PC-9 (cell line): ENCODE results near the gene MGAT4A.

Experiments
- CTCF ChIP-seq: fragments of 200-600 bp; sonication (generic); conservative IDR thresholded peaks from 2 replicates; pipeline ENCODE4 v1.6.1; 2017; ENCODE audit warnings: mixed run types, antibody characterized with exemption, mild to moderate bottlenecking, moderate library complexity
- EZH2 ChIP-seq: fragments of 200-600 bp; sonication (generic); IDR thresholded peaks from 2 replicates; pipeline ENCODE4 v1.8.0; 2017; ENCODE audit warnings: antibody characterized with exemption, low read depth

GRCh38 chr2:98737848-98738247, 6.9 kb upstream of the MGAT4A start:
- TF ChIP-seq CTCF (no peak), EZH2 (no peak)
